HL-60 (cell line): ENCODE data around the gene CAGE1.

ENCODE experiments used
- DNase-seq, 2 experiments: peaks; one replicate each; pipeline ENCODE4 v3.0.0-alpha.2; 2010 to 2020; ENCODE audit warnings: low read depth in 1 of 2, low spot score in 1 of 2
- H3K27ac ChIP-seq: fragments of 250-450 bp; sonication (Bioruptor Pico); replicated peaks from 2 replicates; pipeline ENCODE4 v1.5.1; 2020; ENCODE audit warnings: mild to moderate bottlenecking, moderate library complexity
- H3K27me3 ChIP-seq: fragments of 250-450 bp; sonication (Bioruptor Pico); 2 replicates; pipeline ENCODE4 v1.5.1; 2021; ENCODE audit warnings: mild to moderate bottlenecking, moderate library complexity; ENCODE audit not compliant: insufficient read depth, poor library complexity, severe bottlenecking
- H3K4me3 ChIP-seq: replicated peaks from 2 replicates; pipeline ENCODE4 v1.5.1; 2011; ENCODE audit warnings: mild to moderate bottlenecking, control low read depth, low read length; ENCODE audit not compliant: insufficient read depth
- CTCF ChIP-seq: IDR thresholded peaks from one replicate; pipeline ENCODE4 v1.5.1; 2011; ENCODE audit warnings: low read length, control low read depth, inconsistent platforms; ENCODE audit not compliant: insufficient read depth
- GABPA ChIP-seq: IDR thresholded peaks from 2 replicates; pipeline ENCODE4 v1.6.1; 2012; ENCODE audit warnings: low read depth
- POLR2AphosphoS5 ChIP-seq: IDR thresholded peaks from 2 replicates; pipeline ENCODE4 v1.6.1; 2012; ENCODE audit warnings: low read depth
- REST ChIP-seq: IDR thresholded peaks from 2 replicates; pipeline ENCODE4 v1.6.1; 2012; ENCODE audit warnings: low read depth; ENCODE audit not compliant: insufficient replicate concordance
- SPI1 ChIP-seq: IDR thresholded peaks from 2 replicates; pipeline ENCODE4 v1.6.1; 2012; ENCODE audit warnings: low read depth, mild to moderate bottlenecking, borderline replicate concordance

Gene CAGE1

GRCh38 chr6:7402716-7403115, 13.2 kb upstream of the CAGE1 start:
- no peaks in the 10 kb centered on the region for H3K27me3 ChIP-seq

GRCh38 chr6:7401075-7401474, 11.5 kb upstream of the CAGE1 start:
- no peaks in the 10 kb centered on the region for H3K27me3 ChIP-seq
- no peak overlapping the region for H3K27ac ChIP-seq
- TF ChIP-seq POLR2AphosphoS5 (no peak), GABPA (no peak), SPI1 (no peak), REST (no peak), CTCF (no peak)
- DNase-seq = no peak
- H3K4me3 ChIP-seq = no peak overlapping the region

More at GRCh38 chr6:7402716-7403115, 13.2 kb upstream of the CAGE1 start:
- TF ChIP-seq REST = no peak
- TF ChIP-seq SPI1 = no peak
- no peak for TF ChIP-seq POLR2AphosphoS5
- TF ChIP-seq CTCF = no peak
- TF ChIP-seq GABPA = no peak
- no peak overlapping the region for H3K27ac ChIP-seq
- H3K4me3 ChIP-seq = no peak overlapping the region
- no peak for DNase-seq

GRCh38 chr6:7392402-7392801, 2.9 kb upstream of the CAGE1 start:
- no peak for DNase-seq
- H3K27ac ChIP-seq = no peak overlapping the region
- H3K4me3 ChIP-seq = no peak overlapping the region
- H3K27me3 ChIP-seq = no peaks in the 10 kb centered on the region
- TF ChIP-seq SPI1 (no peak), CTCF (no peak), REST (no peak), POLR2AphosphoS5 (no peak), GABPA (no peak)
